A673 (cell line): ENCODE data around the gene RIT2.

Experiments
- CTCF ChIP-seq: fragments of 300-800, 200-600 bp; sonication (generic); conservative IDR thresholded peaks from 2 replicates; pipeline ENCODE4 v1.5.1; 2017; ENCODE audit warnings: low read depth, mild to moderate bottlenecking, antibody characterized with exemption, low read length, moderate library complexity, mixed read lengths
- EZH2 ChIP-seq: fragments of 200-600 bp; sonication (generic); IDR thresholded peaks from 2 replicates; pipeline ENCODE4 v1.6.1; 2017; ENCODE audit warnings: borderline replicate concordance, low read depth, mild to moderate bottlenecking, mixed read lengths, antibody characterized with exemption, low read length; ENCODE audit not compliant: poor library complexity, severe bottlenecking

GRCh38 chr18:43001821-43002220, 113.7 kb downstream of the RIT2 start:
- TF ChIP-seq EZH2 (no peak), CTCF (no peak)
